Measurements from ENCODE around the gene ANXA10. TPM values are rescaled to one million over a fixed set of nuclear protein-coding genes. Genes with fewer than 3 reads are reported as not detected.

ANXA10 gene
- total and polyA plus RNA-seq, 2 of the 4 experiments (the other 2 are of a cell fraction) = 0.44 to 0.72 TPM

- dilution Hi-C loops (cut with HindIII; ENCODE audit: low sequenced_read_pairs, unreplicated experiment) = no loop called here
- Histone ChIP-seq H4K5ac (ENCODE audit: low read depth, low read length) (no peak overlapping the region), H2BK5ac (ENCODE audit: low read depth, low read length, poor library complexity, severe bottlenecking) (no peak overlapping the region), H3K56ac (ENCODE audit: extremely low read depth, insufficient read depth, low read length) (no peak overlapping the region), H3K9me1 (ENCODE audit: insufficient read depth, low read length) (no peaks in the 10 kb centered on the region), H4K20me1 (ENCODE audit: insufficient read depth, low read length) (no peaks in the 10 kb centered on the region), H2AFZ (replicated peaks; ENCODE audit: low read length, poor library complexity) (no peak overlapping the region), H3K9me3 (ENCODE audit: control insufficient read depth, insufficient read depth, low read length) (no peaks in the 10 kb centered on the region), H3K4me2 (ENCODE audit: low read depth, low read length) (no peak overlapping the region), H2BK15ac (ENCODE audit: low read depth, low read length) (no peak overlapping the region), H3K4ac (ENCODE audit: low read depth, low read length) (no peak overlapping the region), H2BK120ac (ENCODE audit: low read depth, low read length) (no peak overlapping the region), H2AK9ac (replicated peaks; ENCODE audit: low read depth, low read length, poor library complexity) (no peak overlapping the region), H4K8ac (ENCODE audit: low read depth in 2 of 2, low read length in 2 of 2) (no peak overlapping the region), H4K91ac (ENCODE audit: insufficient read depth, low read depth, low read length) (no peak overlapping the region), H3K27me3 (ENCODE audit: control insufficient read depth, insufficient read depth, low read length) (no peaks in the 10 kb centered on the region), H2BK20ac (ENCODE audit: low read depth, low read length) (no peak overlapping the region), H3K36me3 (ENCODE audit: control insufficient read depth, insufficient read depth, low read length) (no peaks in the 10 kb centered on the region), H3K4me3 (ENCODE audit: insufficient read depth, low read depth, low read length) (no peak overlapping the region), H3K18ac (ENCODE audit: low read depth, low read length) (no peak overlapping the region), H3K23ac (ENCODE audit: low read depth, low read length) (no peak overlapping the region), H3K79me1 (ENCODE audit: low read depth in 1 of 2, low read length in 2 of 2) (no peaks in the 10 kb centered on the region), H2AK5ac (ENCODE audit: low read depth, low read length) (no peak overlapping the region), H3K4me1 (ENCODE audit: control insufficient read depth, insufficient read depth, low read length) (no peaks in the 10 kb centered on the region), H3K9ac (ENCODE audit: low read depth, low read length) (no peak overlapping the region), H3K27ac (ENCODE audit: insufficient read depth, low read length) (no peak overlapping the region), H3K14ac (replicated peaks; ENCODE audit: low read depth, low read length) (no peak overlapping the region)
- in situ Hi-C loops (cut with MboI; ENCODE audit: low sequenced_read_pairs) = loop anchor here (10.0 to 25.0 kb wide), 4 partner anchors 324 to 1299 kb away; no protein-coding TSS in a partner anchor
- intact Hi-C loops (cut with micrococcal nuclease) = loop anchor here (10.0 kb wide), 4 partner anchors 296 to 1076 kb away; partner anchors contain the start of gene DDX60L
- POLR2A ChIA-PET (ENCODE audit: unreplicated experiment) = no interaction called here
- no TSS peak for BruUV-seq (replicated peaks)
- DNase-seq (no peak), ATAC-seq (ENCODE audit: low read depth) (no peak)
- TF ChIP-seq FOS (IDR thresholded peaks at IDR 0.05; ENCODE audit: low read depth, low read length) = no peak
- no peak for TF ChIP-seq RCOR1 (IDR thresholded peaks at IDR 0.05; ENCODE audit: insufficient replicate concordance, low read length)
- TF ChIP-seq, protein P1, sequence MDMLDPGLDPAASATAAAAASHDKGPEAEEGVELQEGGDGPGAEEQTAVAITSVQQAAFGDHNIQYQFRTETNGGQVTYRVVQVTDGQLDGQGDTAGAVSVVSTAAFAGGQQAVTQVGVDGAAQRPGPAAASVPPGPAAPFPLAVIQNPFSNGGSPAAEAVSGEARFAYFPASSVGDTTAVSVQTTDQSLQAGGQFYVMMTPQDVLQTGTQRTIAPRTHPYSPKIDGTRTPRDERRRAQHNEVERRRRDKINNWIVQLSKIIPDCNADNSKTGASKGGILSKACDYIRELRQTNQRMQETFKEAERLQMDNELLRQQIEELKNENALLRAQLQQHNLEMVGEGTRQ (IDR thresholded peaks at IDR 0.05; ENCODE audit: low read depth, low read length) = no peak
- TF ChIP-seq BHLHE40 (IDR thresholded peaks at IDR 0.05; ENCODE audit: low read depth, low read length) = no peak
- no peak for TF ChIP-seq SMC3 (IDR thresholded peaks at IDR 0.05; ENCODE audit: low read depth, low read length)
- no peak for TF ChIP-seq CEBPB (IDR thresholded peaks at IDR 0.05; ENCODE audit: low read depth, low read length)
- no peak for TF ChIP-seq MXI1 (IDR thresholded peaks at IDR 0.05; ENCODE audit: borderline replicate concordance, low read depth, low read length)
- TF ChIP-seq NFE2L2 (IDR thresholded peaks at IDR 0.05; ENCODE audit: low read depth, low read length) = no peak
- TF ChIP-seq RFX5 (IDR thresholded peaks at IDR 0.05; ENCODE audit: low read depth, low read length) = no peak
- no peak for TF ChIP-seq CTCF (conservative IDR thresholded peaks at IDR 0.05; ENCODE audit: low read depth, low read length)
- TF ChIP-seq, protein P2, sequence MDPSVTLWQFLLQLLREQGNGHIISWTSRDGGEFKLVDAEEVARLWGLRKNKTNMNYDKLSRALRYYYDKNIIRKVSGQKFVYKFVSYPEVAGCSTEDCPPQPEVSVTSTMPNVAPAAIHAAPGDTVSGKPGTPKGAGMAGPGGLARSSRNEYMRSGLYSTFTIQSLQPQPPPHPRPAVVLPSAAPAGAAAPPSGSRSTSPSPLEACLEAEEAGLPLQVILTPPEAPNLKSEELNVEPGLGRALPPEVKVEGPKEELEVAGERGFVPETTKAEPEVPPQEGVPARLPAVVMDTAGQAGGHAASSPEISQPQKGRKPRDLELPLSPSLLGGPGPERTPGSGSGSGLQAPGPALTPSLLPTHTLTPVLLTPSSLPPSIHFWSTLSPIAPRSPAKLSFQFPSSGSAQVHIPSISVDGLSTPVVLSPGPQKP (IDR thresholded peaks at IDR 0.05; ENCODE audit: borderline replicate concordance, low read depth, low read length) = no peak
- TF ChIP-seq RAD21 (IDR thresholded peaks at IDR 0.05; ENCODE audit: low read length) = no peak
- TF ChIP-seq POLR2A (IDR thresholded peaks at IDR 0.05; ENCODE audit: low read depth, low read length) = no peak
- no peak for TF ChIP-seq MAZ (IDR thresholded peaks at IDR 0.05; ENCODE audit: borderline replicate concordance, low read depth, low read length)
- no peak for TF ChIP-seq CHD1 (IDR thresholded peaks at IDR 0.05; ENCODE audit: low read depth, low read length)
- no peak for TF ChIP-seq MAFK (IDR thresholded peaks at IDR 0.05; ENCODE audit: low read depth, low read length)
- WGBS, 2 experiments (ENCODE audit: extremely low coverage in 2 of 2, insufficient read length in 1 of 2) = no CpG with 5 or more reads among the region's 1 CpG
- CTCF ChIA-PET = no interaction called here
These were observed 96.4 kb downstream of the ANXA10 start for GRCh38 chr4:168188754-168189153.
